HCT116 (cell line): ENCODE results near the gene MSH3.

ENCODE experiments used
- CTCF ChIP-seq, 3 experiments: fragments of 200-600 bp in 1 of 3; sonication (generic) in 1 of 3; IDR thresholded peaks in 2 of 3; conservative IDR thresholded peaks in 1 of 3; 2 replicates each; pipeline ENCODE4 v1.5.1; 2012 to 2017; ENCODE audit warnings: low read depth in 2 of 3, low read length in 2 of 3, antibody characterized with exemption in 1 of 3, borderline replicate concordance in 1 of 3, control low read depth in 1 of 3, mild to moderate bottlenecking in 1 of 3, mixed read lengths in 1 of 3, mixed run types in 1 of 3, moderate library complexity in 1 of 3; ENCODE audit not compliant: insufficient read depth in 1 of 3
- EZH2 ChIP-seq: fragments of 200-600 bp; sonication (generic); IDR thresholded peaks from 2 replicates; pipeline ENCODE4 v1.6.1; 2017; ENCODE audit warnings: antibody characterized with exemption, mixed run types
- EZH2phosphoT487 ChIP-seq: fragments of 200-600 bp; IDR thresholded peaks from 2 replicates; pipeline ENCODE4 v1.6.1; 2018; ENCODE audit warnings: antibody characterized with exemption, borderline replicate concordance
- MAX ChIP-seq: IDR thresholded peaks from 2 replicates; pipeline ENCODE4 v1.6.1; 2012
- POLR2AphosphoS5 ChIP-seq: IDR thresholded peaks from 2 replicates; pipeline ENCODE4 v1.6.1; 2011; ENCODE audit warnings: mild to moderate bottlenecking, low read depth, low read length, moderate library complexity
- REST ChIP-seq: IDR thresholded peaks from 2 replicates; pipeline ENCODE4 v1.6.1; 2012; ENCODE audit warnings: low read depth
- TCF7L2 ChIP-seq: IDR thresholded peaks from 2 replicates; pipeline ENCODE4 v1.7.0; 2011; ENCODE audit warnings: borderline replicate concordance, inconsistent platforms; ENCODE audit not compliant: insufficient read depth, insufficient read length; ENCODE audit errors: extremely low read depth
- ZNF274 ChIP-seq: fragments of 200-500 bp; sonication (Bioruptor generic); IDR thresholded peaks from 2 replicates; pipeline ENCODE4 v1.6.1; 2014; ENCODE audit warnings: mild to moderate bottlenecking, low read depth, low read length, inconsistent platforms

GRCh38 chr5:80921026-80921425 is 266.6 kb downstream of the MSH3 start:
- TF ChIP-seq ZNF274, result no peak
- no peak for TF ChIP-seq TCF7L2
- no peak for TF ChIP-seq EZH2
- peak; percentile 62 for TF ChIP-seq REST
- no peak for TF ChIP-seq CTCF (IDR thresholded peaks at IDR 0.05 in 2 of 3, conservative IDR thresholded peaks at IDR 0.05 in 1 of 3; ENCODE audit: borderline replicate concordance in 1 of 3, insufficient read depth in 1 of 3, low read depth in 2 of 3, low read length in 2 of 3)
- TF ChIP-seq MAX, result no peak
- no peak for TF ChIP-seq POLR2AphosphoS5
- TF ChIP-seq EZH2phosphoT487, result no peak
